Stomach (tissue), 9 donors: ENCODE measurements around the gene IL17REL. TPM values are rescaled to one million over a fixed set of nuclear protein-coding genes. Genes with fewer than 3 reads are reported as not detected.

Source experiments
- DNase-seq, 2 donors: peaks; one replicate each; pipeline versions ENCODE4 v3.0.0 to v3.0.0-alpha.2; 2013 to 2019
- H3K27ac ChIP-seq, 5 donors: fragments of 200-600 bp in 4 of 5; sonication (generic) in 4 of 5; one replicate each; pipeline ENCODE4 v1.5.1; 2013 to 2019; ENCODE audit warnings: mild to moderate bottlenecking in 1 of 5, moderate library complexity in 1 of 5
- H3K27me3 ChIP-seq, 3 donors: fragments of 200-600 bp; sonication (generic); one replicate each; pipeline ENCODE4 v1.5.1; 2017 to 2019; ENCODE audit warnings: mixed run types in 1 of 3
- H3K36me3 ChIP-seq, 4 donors: fragments of 200-600 bp; sonication (generic); 1 replicate in 3 of 4; 2 replicates in 1 of 4; pipeline ENCODE4 v1.5.1; 2016 to 2019
- H3K4me1 ChIP-seq, 4 donors: fragments of 200-600 bp; sonication (generic); one replicate each; pipeline ENCODE4 v1.5.1; 2016 to 2019
- H3K4me3 ChIP-seq, 4 donors: fragments of 200-600 bp; sonication (generic) in 3 of 4; one replicate each; pipeline ENCODE4 v1.5.1; 2016 to 2019; ENCODE audit warnings: mild to moderate bottlenecking in 1 of 4
- H3K9me3 ChIP-seq, 4 donors: fragments of 200-600 bp; sonication (generic); one replicate each; pipeline ENCODE4 v1.5.1; 2016 to 2019
- CTCF ChIP-seq, 7 experiments: fragments of 450-650 bp in 4 of 7; fragments of 200-600 bp in 3 of 7; sonication (generic) in 3 of 7; IDR thresholded peaks; one replicate each; pipeline ENCODE4 v1.5.1; 2016 to 2019; ENCODE audit warnings: antibody characterized with exemption in 7 of 7, control low read depth in 2 of 7, mild to moderate bottlenecking in 1 of 7
- EP300 ChIP-seq: sonication (generic); formaldehyde crosslinking; IDR thresholded peaks from one replicate; pipeline ENCODE4 v1.6.1; 2017; ENCODE audit warnings: antibody characterized with exemption
- POLR2A ChIP-seq, 4 donors: fragments of 450-650 bp; IDR thresholded peaks; one replicate each; pipeline ENCODE4 v1.6.1; 2016; ENCODE audit warnings: antibody characterized with exemption in 4 of 4, control low read depth in 2 of 4, mild to moderate bottlenecking in 1 of 4, moderate library complexity in 1 of 4
- POLR2AphosphoS5 ChIP-seq, 3 donors: sonication (generic); formaldehyde crosslinking; IDR thresholded peaks; one replicate each; pipeline ENCODE4 v1.6.1; 2016; ENCODE audit warnings: antibody characterized with exemption in 3 of 3
- WGBS, 5 donors: extraction: QIAGEN DNeasy Blood & Tissue Kit in 3 of 5; methylation state at CpG; one replicate each; pipeline versions ENCODE4 v1.1.5 to v1.1.7; 2013 to 2018; 5-methylcytosine and 5-hydroxymethylcytosine counted together
- intact Hi-C: fragments of 100-400 bp; cut with DNase I; formaldehyde crosslinking; loops from one replicate; pipeline ENCODE4 v1.15.1; 2023; ENCODE audit warnings: low total_unique reads
- polyA plus RNA-seq, 3 donors: library from polyadenylated mRNA; stranded (reverse); fragments of 200-250 nt; gene quantifications; one replicate each; pipeline ENCODE4 v1.2.3, GENCODE V29; 2013
- total RNA-seq, 5 donors: library from RNA; depleted of rRNA; stranded (reverse); fragments of >200 nt; gene quantifications; one replicate each; pipeline versions ENCODE4 v1.1.0 to v1.2.3, GENCODE V29; 2014 to 2016
- donor health status: healthy with polysubstance abuse.
- donor health status: Bipolar disorder and iron deficiency.
- donor health status: healthy.

The IL17REL gene
- total and polyA plus RNA-seq, 8 donors: 0.03 to 1.2 (median 0.89) TPM; not detected in 4

DNA sequence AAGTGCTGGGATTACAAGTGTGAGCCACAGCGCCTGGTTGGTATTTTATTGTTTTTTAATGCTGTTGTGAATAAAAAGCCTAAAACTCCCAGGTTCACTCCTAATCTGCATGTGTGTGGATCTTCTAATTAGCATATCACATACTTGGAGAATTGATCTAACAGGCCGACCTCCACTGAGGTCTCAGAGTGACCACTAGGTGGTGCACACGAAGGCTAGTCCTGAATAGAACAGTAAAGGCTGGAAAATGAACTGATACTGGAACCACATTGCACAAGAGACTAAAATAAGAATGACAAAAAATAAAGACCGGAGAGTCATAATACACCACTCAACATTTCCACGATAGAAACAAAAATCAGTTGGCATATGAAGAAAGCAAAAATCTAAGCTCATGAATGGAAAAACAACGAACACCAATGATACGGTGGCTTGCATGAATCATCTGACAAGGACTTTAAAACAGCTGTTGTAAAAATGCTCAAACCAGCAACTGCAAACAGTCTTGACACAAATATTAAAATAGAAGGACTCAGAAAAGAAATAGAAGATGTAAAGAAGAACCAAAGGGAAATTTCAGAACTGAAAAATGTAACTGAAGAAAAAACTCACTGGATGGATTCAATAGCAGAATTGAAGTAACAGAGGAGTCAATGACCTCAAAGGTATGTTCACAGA is 32.8 kb downstream of the IL17REL start:
- TF ChIP-seq POLR2AphosphoS5 (IDR thresholded peaks at IDR 0.05): peak in 1 of 3 donors; percentile 60
- TF ChIP-seq CTCF (IDR thresholded peaks at IDR 0.05): peak in 5 of 7 experiments; percentile 29 to 64 (median 55)
- TF ChIP-seq EP300: no peak
- 50 to 57% (median 53%) methylated on average over 7 of the region's 7 CpGs for WGBS, 5 donors
- DNase-seq: peak; percentile 53 to 70
- Histone ChIP-seq H3K9me3 (peaks cover 0 to 3% (median 0%) of the 10 kb centered on the region in 4 donors), H3K27ac (no peak overlapping the region), H3K4me1 (peaks cover 10 to 23% (median 14%) of the 10 kb centered on the region in 4 donors), H3K36me3 (no peaks in the 10 kb centered on the region), H3K4me3 (no peak overlapping the region), H3K27me3 (peaks cover 0 to 26% (median 20%) of the 10 kb centered on the region in 3 donors)
- intact Hi-C loops: no loop called here

DNA sequence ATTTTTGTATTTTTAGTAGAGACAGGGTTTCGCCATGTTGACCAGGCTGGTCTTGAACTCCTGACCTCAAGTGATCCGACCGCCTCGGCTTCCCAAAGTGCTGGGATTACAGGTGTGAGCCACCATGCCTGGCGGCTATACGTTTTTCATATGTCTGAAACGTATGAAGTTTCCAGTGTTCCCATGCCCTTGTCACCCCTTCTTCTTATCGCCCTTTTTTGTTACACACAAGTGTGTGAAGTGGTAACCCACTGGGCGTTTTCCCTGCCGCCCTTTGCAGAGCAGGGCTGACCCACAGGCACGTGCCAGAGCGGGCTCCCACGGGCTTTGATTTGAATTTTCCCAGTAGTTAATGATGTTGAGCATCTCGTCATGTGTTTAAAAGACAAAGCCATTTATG is 35.0 kb downstream of the IL17REL start:
- Histone ChIP-seq H3K27me3 (peaks cover 0 to 5% (median under 1%) of the 10 kb centered on the region in 3 donors), H3K9me3 (peaks cover 0 to 3% (median 0%) of the 10 kb centered on the region in 4 donors), H3K36me3 (no peaks in the 10 kb centered on the region), H3K4me3 (no peak overlapping the region), H3K4me1 (peaks cover 0 to 11% (median 3%) of the 10 kb centered on the region in 4 donors), H3K27ac (no peak overlapping the region)
- DNase-seq: no peak
- intact Hi-C loops: no loop called here
- WGBS, 5 donors: 72 to 78% (median 74%) methylated on average over 14 of the region's 14 CpGs
- TF ChIP-seq POLR2A (IDR thresholded peaks at IDR 0.05): no peak

- Histone ChIP-seq H3K4me3 (no peak overlapping the region), H3K27me3 (peaks cover 0 to 9% (median 0%) of the 10 kb centered on the region in 3 donors), H3K9me3 (peaks cover 0 to 3% (median 0%) of the 10 kb centered on the region in 4 donors), H3K36me3 (no peaks in the 10 kb centered on the region), H3K27ac (peak overlapping the region in 4 of 5 donors; percentile 41 to 74 (median 62)), H3K4me1 (peaks cover 8 to 21% (median 11%) of the 10 kb centered on the region in 4 donors)
- intact Hi-C loops: no loop called here
- peak; percentile 26 to 31 for DNase-seq
- TF ChIP-seq EP300 (no peak), POLR2A (IDR thresholded peaks at IDR 0.05) (no peak), CTCF (IDR thresholded peaks at IDR 0.05) (no peak), POLR2AphosphoS5 (IDR thresholded peaks at IDR 0.05) (no peak)
- 54 to 59% (median 59%) methylated on average over 15 of the region's 15 CpGs for WGBS, 5 donors
Observed at GRCh38 chr22:49976439-49977175, 36.0 kb downstream of the IL17REL start.

DNA sequence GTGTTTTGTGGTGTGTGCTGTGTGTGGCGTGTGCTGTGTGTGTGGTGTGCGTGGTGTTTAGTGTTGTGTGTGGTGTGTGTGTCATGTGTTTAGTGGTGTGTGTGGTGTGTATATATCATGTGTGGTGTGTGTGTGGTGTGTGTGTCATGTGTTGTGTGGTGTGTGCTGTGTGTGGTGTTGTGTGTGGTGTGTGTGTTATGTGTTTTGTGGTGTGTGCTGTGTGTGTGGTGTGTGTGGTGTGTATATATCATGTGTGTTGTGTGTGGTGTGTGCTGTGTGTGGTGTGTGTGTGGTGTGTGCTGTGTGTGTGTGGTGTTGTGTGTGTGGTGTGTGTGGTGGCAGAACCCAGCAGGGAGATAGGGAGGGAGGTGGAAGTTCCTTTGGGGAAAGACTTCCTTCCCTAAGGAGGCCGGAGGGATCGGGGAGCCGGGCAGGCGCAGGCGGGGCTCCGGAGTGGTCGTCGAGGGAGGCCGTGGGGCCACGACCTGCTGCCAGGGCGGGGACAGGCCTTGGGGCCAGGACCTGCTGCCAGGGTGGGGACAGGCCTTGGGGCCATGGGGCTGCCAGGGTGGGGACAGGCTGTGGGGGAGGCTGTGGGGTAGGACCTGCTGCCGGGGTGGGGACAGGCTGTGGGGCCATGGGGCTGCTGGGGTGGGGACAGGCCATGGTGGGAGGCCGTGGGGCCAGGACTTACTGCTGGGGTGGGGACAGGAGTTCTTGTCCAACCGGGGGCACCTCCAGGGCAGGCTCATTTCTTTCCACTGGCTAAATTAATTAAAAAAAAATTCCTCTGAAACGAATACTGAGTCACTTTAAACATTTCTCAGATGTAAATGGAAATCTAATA is 36.8 kb downstream of the IL17REL start:
- WGBS, 5 donors: 31 to 43% (median 33%) methylated on average over 14 to 17 of the region's 17 CpGs
- Histone ChIP-seq H3K36me3 (no peaks in the 10 kb centered on the region), H3K9me3 (peaks cover 0 to 3% (median 0%) of the 10 kb centered on the region in 4 donors), H3K27me3 (peaks cover 0 to 11% (median 0%) of the 10 kb centered on the region in 3 donors), H3K27ac (peak overlapping the region in 4 of 5 donors; percentile 41 to 74 (median 62)), H3K4me3 (no peak overlapping the region), H3K4me1 (peaks cover 15 to 29% (median 20%) of the 10 kb centered on the region in 4 donors)
- DNase-seq: peak; percentile 23 to 50
- intact Hi-C loops: no loop called here
- TF ChIP-seq EP300: no peak
- no peak for TF ChIP-seq CTCF (IDR thresholded peaks at IDR 0.05)
- TF ChIP-seq POLR2A (IDR thresholded peaks at IDR 0.05): no peak
- no peak for TF ChIP-seq POLR2AphosphoS5 (IDR thresholded peaks at IDR 0.05)
